Measurements from ENCODE around the gene C13orf42. TPM values are rescaled to one million over a fixed set of nuclear protein-coding genes. Genes with fewer than 3 reads are reported as not detected.
"Not testable (repeated sequence)": the region's sequence is repeated elsewhere in the genome, so short reads cannot be mapped to it uniquely, and the experiment has no call there.

The C13orf42 gene
- total RNA-seq, 1 donor from 2014 or later, result not detected

DNA sequence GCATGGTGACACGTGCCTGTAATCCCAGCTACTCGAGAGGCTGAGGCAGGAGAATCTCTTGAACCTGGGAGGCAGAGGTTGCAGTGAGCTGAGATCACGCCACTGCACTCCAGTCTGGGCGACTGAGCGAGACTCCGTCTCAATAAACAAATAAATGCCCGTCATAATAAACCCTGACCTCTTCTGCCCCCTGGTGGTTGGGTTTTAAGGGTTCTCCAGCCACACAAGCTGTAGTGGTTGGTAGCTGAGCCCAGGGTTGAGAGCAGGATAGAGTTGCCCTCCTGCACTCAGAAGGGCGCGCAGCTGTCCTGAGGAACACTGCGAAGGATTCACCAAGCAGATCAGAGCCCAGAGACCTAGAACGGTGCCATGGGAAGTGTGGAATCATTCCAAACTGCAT is 9.8 kb upstream of the C13orf42 start:
- peak; percentile 10 to 20 for DNase-seq (ENCODE audit: low read depth in 2 of 2)

DNA sequence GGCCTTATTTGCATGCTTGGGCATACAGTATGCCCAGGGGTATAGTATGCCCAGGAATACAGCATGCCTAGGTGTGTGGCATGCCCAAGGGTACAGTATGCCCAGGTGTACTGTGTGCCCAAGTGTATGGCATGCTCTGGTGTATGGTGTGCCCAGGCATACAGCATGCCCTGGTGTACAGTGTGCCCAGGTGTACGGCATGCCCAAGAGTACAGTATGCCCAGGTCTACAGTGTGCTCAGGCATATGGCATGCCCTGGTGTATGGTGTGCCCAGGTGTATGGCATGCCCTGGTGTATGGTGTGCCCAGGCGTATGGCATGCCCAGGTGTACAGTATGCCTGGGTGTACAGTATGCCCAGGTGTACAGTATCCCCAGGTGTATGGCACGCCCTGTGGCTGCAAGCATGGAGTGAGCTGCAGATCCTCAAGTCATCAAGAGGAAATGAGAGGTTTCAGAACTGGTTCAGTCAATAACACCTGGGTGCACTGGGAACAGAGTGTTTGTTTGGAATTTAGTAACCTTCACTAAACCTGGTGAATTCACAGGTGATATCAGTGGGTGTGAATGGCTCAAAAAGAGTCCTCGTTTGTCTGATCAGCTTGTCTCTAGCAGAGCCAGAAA is 7.8 kb upstream of the C13orf42 start:
- DNase-seq (ENCODE audit: low read depth in 2 of 2), result no peak

GRCh38 chr13:51113969-51114368 is 2.9 kb upstream of the C13orf42 start:
- no peak for DNase-seq (ENCODE audit: low read depth in 2 of 2)

GRCh38 chr13:51113186-51113881 is 2.3 kb upstream of the C13orf42 start:
- DNase-seq (ENCODE audit: low read depth in 2 of 2), result no peak

GRCh38 chr13:51112771-51113170 is 1.7 kb upstream of the C13orf42 start:
- no peak for DNase-seq (ENCODE audit: low read depth in 2 of 2)

DNA sequence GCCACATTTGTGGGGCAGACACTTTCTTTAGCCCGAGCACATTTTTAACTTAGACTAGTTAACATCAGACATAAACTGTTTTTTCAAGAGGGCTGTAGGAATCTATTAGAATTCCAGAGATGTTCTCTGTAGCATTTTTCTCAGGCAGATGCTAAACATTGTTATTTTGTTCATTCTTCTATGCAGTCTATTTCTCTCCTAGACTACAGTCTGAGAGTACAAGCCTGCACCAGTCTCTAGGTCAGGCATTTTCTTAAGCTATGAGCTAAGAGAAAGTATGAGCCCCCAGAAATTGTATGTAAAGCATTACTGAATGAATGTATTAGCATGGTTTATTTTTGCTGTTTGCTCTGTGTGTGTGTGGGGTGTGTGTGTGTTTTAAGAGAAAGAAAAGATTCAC is 923 bp upstream of the C13orf42 start:
- DNase-seq (ENCODE audit: low read depth in 2 of 2), result no peak

- no peak for DNase-seq (ENCODE audit: low read depth in 2 of 2)
Measured at GRCh38 chr13:51107996-51108395, 3.1 kb downstream of the C13orf42 start.

DNA sequence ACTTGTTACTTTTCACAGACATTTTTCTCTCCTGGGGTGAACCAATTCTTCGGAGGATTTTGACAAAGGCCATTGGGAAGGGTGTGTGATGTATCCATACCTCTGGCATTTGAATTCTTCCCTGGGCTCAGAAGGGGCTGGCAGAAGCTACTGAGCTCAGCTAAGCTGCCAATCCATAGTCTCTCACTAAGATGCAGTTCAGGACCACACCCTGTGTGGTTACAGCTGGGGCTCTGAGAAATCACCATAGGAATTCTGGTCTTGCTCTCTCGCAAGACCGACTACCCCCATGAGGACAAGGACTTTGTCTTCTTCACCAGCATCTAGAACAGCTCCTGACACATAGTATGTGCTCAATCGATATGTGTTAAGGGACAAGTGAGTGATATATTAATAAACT is 6.0 kb downstream of the C13orf42 start:
- DNase-seq (ENCODE audit: low read depth in 2 of 2), result no peak

- peak in 1 of 2 donors; percentile 5 for DNase-seq (ENCODE audit: low read depth in 2 of 2)
Measured at GRCh38 chr13:51101636-51102235, 9.3 kb downstream of the C13orf42 start.

DNA sequence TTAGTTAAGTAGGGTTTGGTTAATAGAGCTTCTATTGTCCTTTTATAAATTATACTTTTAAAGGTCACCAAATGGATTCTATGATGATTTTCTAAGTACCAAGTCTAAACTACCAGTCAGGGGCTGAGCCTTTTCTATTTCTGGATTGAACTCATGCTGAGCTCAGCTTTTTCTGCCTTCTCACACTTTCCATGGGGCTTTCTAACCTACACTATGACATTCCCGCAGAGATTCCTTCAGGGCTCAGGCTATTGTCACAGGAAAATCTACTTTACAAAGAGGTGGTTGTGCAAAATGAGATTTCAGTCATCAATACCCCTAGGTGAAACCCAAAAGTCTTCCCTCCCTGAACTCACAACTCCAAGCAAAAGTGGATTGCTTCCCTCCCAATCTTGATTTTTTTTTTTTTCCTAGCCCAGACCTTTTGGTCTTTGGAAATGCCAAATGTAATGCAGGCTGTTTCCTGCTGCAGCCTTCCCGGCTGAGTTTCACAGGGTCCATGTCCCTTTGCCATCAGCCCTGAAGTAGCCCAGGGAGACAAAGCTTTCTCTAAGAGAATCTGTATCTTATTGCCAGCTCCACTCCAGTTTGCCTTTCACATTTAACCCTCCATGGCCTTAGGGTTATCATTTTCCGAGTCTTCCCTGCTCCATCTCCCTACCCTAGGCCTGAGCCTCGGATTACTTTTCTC is 13.6 kb downstream of the C13orf42 start:
- no peak for DNase-seq (ENCODE audit: low read depth in 2 of 2)

DNA sequence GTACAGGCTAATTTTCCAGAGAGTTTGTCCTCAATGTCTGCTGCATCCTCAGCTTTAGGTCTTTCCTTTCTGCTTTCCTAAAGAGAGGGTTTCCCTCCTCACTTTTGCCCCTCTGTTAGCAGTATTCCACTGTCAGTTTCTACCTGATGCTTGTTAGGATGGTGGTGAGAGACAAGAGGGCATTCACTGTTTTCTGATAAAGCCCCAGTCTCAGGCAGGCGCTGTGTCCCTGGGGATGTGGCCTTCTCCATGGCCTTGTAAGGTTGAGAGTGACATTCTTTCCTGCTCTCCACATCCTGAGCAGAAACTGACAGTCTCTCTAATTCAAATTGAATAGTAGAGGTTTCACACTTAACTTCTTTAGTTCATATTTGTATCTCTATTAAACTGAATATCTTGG is 14.9 kb downstream of the C13orf42 start:
- no peak for DNase-seq (ENCODE audit: low read depth in 2 of 2)

DNA sequence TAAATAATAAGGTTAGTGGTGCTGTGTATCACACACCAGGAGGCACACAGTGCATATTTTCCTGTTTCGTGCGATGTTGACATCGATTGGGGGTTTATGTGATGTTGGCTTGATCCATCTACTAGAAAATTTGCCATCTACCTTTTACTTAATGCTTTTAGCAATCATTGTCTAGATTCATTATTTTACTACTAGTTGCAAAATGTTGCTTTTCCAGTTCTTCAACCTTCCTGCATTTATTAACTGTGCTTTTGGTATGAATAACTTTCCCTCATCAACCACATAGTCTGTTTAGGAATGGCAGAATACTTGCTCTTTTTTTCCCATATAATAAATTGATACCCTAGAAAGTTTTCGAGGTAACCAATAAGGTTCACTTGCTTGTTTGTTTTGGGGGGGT is 17.5 kb downstream of the C13orf42 start:
- no peak for DNase-seq (ENCODE audit: low read depth in 2 of 2)

- no peak for DNase-seq (ENCODE audit: low read depth in 2 of 2)
Measured at GRCh38 chr13:51091839-51092238, 19.2 kb downstream of the C13orf42 start.

DNA sequence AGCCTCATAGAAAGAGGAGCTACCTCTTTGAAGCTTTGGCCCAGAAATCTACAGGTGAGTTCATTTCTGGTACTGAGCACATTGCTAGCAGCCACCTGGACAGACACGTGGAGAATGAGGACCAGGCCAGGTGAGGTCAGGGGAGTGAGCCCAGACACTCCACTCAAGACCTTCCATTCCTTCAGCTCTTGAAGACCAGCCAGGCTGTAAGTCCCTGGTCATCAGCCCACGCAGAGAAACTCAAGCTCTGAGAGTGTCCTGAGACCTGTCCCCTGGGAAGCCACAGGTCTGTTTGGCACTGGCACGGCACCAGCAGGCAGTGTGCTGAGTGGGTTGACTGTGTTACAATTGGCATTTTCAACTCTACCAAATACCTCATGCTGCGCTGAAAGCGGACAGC is 27.4 kb downstream of the C13orf42 start:
- DNase-seq (ENCODE audit: low read depth in 2 of 2), result no peak

- not testable (repeated sequence) for DNase-seq (ENCODE audit: low read depth in 2 of 2)
Measured at GRCh38 chr13:51080478-51081065, 30.5 kb downstream of the C13orf42 start.

- DNase-seq (ENCODE audit: low read depth in 2 of 2), result no peak
Measured at GRCh38 chr13:51071493-51071892, 39.6 kb downstream of the C13orf42 start.

DNA sequence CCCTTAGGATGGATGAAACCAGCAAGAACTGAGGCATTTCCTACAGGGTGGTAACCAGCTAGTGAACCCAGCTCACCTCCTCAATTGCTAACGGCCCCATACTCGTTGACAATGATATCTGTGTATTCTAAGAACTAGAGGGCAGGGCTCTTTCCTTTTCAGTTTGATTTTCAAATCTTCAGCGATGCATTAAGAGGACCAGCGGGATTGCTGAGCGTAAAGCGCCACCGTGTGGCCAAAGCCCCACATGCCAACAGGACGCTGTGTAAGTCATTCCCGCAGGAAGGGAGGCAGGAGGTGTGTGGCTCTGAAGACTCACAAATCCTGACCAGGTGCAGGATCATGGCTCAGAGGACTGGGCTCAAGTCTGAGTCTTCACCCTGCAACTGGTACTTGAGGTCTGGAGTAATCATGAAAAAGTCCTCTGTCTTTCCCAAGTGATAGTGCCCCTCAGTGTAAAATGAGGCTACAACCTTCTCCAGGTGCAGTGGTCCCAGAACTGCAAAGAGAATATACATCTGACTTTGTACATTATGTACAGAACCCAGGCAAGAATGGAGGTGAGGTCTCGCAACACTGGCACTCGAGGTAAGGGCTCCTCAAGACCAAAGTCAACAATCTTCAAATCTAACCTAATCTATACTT is 40.9 kb downstream of the C13orf42 start:
- DNase-seq (ENCODE audit: low read depth in 2 of 2), result peak; percentile 80 to 81

- no peak for DNase-seq (ENCODE audit: low read depth in 2 of 2)
Measured at GRCh38 chr13:51068501-51068900, 42.6 kb downstream of the C13orf42 start.

- DNase-seq (ENCODE audit: low read depth in 2 of 2), result peak in 1 of 2 donors; percentile 72
Measured at GRCh38 chr13:51067706-51068105, 43.4 kb downstream of the C13orf42 start.

- DNase-seq (ENCODE audit: low read depth in 2 of 2), result peak in 1 of 2 donors; percentile 58
Measured at GRCh38 chr13:51067210-51067701, 43.8 kb downstream of the C13orf42 start.
